ENCODE measurements around the gene HOXD9.

HOXD9 gene

DNA sequence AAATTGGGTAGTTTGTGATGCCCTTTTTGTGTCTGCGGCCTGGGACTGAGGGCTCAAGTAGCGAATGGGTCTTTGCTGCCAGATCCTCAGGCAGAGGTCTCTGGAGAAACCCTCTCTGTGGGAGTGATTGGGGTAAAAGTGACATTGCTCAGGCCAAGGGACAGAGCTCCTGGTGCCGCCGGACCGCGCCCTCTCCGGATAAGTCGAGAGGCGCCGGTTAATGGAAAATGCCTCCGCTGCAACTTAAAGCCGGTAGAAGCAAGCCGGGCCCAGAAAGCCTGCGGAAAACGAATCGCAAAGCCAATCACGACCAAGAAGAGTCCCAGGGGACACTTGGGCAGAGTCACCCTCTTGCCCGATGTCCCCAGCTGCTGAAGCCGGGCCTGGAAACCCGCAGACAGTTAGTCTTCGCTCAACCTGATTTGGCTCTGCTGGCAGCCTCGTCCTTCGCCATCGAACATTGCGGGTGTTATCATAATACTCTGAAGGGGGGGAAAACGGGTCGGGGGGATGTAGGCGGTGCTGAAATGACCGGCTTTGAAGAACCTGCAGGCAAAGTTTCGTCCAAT lies 23.3 kb upstream of the HOXD9 start:
- DNase-seq: no peak

DNA sequence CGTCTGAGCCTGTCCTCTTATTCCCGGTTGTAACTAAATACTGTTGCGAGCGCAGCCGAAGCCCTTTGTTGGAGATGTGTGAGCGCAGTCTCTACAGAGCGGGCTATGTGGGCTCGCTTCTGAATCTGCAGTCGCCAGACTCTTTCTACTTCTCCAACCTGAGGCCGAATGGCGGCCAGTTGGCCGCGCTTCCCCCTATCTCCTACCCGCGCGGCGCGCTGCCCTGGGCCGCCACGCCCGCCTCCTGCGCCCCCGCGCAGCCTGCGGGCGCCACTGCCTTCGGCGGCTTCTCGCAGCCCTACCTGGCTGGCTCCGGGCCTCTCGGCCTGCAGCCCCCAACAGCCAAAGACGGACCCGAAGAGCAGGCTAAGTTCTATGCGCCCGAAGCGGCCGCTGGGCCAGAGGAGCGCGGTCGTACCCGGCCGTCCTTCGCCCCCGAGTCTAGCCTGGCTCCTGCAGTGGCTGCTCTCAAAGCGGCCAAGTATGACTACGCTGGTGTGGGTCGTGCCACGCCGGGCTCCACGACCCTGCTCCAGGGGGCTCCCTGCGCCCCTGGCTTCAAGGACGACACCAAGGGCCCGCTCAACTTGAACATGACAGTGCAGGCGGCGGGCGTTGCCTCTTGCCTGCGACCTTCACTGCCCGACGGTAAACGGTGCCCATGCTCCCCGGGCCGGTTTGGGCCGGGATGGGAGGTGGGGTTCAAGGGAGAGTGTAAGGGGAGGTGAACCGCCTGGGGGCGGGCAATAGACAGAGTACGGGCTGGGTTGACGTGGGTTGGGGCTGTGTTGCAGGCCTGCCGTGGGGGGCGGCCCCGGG lies 22.6 kb upstream of the HOXD9 start, which contains the start of gene HOXD12:
TSS of gene HOXD12 (plus strand) at position 68 of the 819 bp plus-strand sequence. CDS start at position 75, 7 bp downstream.
- no peak for DNase-seq

DNA sequence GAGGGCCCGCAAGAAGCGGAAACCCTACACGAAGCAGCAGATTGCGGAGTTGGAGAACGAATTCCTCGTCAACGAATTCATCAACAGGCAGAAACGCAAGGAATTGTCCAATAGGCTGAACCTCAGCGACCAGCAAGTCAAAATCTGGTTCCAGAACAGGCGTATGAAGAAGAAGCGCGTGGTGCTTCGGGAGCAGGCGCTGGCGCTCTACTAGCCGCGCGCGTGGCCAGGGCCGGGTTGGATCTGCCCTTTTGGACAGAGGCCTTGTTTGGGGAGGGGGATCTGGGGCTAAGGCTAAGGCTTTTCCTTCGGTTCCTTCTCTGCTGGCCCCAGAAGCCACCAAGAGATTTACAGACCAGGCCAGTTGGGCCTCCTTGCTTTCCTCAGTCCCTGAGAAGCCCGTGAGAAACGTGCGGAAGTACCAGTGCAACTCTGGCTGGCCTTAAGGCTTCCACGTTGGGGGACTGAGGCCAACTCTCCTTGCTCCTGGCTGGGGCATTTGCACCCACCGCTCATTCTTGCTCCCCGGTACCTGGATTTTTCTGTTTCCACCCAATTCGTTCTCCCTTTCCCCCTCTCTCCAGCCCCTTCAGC lies 21.9 kb upstream of the HOXD9 start:
- no peak for DNase-seq

DNA sequence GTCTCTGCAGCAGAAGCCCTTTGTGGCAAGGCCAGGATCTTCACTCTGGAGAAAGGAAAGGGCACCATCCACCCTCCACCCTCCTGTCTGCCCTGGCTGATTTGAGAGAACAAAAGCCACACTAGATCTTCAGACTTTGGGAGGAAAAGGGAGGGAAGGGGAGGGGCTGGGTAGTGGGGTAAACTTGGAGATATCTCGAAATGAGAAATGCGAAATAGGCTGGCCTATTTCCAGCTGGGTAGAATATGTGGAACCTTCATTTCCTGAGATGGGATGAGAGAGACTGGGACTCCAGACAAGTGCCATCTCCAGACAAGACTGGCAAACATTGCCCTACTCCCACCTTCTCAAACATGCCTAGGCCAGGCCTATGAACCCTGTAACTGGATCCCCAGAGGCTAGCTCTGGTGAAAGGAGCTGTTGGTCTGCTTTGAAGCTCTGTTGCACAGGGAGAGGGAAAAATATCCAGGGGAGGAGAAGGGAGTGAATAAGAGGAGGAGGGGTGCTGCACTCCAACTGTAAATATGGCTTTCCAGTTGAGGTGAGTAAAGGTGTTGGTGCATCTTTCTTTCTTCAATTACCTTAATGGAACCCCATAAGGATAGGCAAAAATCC lies 21.2 kb upstream of the HOXD9 start:
- no peak for DNase-seq

DNA sequence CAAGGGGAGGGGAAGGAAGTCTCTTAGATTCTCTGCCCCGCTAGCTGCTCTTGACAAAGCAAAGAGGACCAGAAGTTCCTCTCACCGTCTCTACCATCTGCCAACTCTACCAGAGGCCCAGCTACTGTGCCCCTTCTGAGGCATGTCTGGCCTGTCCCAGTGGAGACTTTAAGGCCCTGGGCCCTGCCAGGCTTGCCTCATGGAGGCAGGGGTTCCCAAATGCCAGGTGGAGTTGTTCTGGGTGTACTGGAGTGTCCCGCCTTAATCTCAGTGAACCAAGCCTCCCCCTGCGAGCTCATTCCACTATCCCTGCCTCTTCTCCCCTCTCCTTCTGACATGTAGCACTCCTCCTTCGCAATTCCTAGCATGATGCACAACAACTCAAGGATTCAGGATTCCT lies 20.7 kb upstream of the HOXD9 start:
- DNase-seq: no peak

DNA sequence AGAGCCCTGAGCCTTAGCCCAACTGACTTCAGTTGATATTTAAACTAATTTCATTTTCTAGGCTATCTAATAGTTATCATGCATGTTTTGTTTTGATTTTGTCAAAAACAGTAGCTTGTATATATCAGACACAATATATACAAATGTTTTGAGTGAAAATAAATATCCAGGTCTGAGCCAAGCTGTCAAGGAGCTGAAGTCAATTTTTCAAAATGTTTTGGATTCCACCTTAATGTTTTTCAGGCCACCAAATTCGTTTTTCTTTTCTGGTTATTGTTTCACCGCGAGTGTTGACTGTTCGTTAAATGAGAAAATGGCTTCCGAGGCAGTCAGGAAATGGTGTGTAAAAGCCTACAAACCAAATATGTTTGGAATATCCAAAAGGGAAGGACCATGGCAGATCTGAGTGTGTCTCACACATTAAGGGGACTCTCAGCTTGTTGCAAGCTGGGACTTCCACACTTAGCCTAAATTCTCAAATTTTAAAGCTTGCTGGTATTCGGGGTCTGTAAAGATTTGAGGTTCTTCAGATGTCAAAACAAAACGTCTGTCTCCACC lies 20.1 kb upstream of the HOXD9 start:
- no peak for DNase-seq

DNA sequence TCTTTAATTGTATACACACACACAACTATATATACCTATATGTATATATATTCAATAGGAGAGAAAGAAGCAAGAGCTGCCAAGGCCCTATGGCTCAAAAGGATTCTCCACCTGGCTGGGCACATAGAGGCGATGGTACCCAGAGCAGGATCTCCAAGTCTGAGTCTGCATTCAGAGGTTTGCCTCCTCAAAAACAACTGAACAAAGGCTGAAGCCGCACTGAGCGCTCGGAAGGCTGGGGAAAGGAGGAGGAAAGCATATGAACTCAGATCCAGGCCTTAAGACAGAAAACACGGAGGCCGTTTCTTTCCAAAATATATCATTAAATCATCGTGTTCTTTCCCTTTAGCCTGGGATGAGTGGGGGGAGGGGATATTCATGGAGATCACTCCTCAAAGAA lies 19.3 kb upstream of the HOXD9 start:
- DNase-seq: no peak

DNA sequence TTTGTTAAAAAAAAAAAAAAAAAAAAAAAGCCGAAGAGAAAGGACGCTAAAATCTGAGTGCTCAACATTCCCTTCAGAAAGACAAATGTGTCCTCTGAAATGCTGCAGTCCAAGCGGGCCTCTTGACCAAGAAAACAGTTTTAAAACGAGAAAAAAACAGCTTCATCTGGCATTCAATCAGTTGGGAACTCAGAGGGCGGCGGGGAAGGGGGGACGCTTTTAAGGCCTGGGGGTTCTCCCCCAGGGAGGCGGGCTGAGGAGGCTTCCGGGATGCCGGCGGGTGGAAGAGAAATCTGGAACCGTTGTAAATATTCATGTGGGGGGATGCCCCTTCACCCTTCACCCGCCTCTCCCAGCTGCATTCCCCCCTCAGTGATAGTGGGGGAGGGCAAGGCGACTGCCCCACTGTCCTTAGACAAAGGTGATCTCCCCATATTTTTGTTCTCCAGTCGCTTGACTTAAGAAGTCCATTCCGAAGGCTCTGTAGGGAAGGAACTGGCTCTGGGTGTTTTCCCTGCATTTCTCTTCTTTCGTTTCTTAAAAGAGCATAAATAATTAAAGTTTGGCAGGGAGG lies 18.7 kb upstream of the HOXD9 start:
- no peak for DNase-seq

DNA sequence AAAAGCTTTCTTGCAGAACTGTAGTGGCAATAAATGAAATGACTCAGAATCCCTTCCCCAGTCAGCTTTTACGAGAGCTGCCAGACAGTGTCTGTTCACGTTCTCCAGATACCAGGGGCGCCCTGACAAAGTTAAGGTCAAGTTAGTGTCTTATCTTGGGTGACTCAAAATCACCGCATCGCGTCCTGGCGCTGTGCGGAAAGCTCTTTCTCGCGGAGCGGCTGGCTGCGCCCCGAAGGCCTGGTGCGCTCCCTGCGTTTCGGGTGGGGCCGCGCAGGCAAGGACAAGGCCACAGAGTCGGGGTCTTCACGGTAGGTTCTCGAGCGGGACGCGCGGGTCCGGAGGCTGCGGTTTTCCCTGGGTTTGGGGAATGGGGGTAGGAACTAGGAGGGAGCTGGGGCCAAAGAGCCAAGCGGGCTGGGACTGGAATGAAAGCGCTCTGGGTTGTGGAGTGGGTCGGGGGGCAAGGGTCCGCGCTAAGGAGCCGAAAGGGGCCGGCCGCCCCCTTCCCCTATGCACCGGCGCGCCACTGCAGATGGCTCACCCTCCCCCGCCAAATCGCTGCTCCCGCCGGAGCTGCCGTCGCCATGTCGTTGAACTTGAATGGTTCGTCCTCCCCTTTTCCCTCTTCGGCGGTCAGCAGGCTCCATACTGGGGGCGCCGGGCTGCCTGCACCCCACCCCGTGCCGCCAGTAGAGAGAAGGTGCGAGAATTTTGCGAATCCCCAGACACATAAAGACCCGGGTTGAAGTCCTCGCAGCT lies 18.0 kb upstream of the HOXD9 start:
- peak; percentile 83 for DNase-seq

DNA sequence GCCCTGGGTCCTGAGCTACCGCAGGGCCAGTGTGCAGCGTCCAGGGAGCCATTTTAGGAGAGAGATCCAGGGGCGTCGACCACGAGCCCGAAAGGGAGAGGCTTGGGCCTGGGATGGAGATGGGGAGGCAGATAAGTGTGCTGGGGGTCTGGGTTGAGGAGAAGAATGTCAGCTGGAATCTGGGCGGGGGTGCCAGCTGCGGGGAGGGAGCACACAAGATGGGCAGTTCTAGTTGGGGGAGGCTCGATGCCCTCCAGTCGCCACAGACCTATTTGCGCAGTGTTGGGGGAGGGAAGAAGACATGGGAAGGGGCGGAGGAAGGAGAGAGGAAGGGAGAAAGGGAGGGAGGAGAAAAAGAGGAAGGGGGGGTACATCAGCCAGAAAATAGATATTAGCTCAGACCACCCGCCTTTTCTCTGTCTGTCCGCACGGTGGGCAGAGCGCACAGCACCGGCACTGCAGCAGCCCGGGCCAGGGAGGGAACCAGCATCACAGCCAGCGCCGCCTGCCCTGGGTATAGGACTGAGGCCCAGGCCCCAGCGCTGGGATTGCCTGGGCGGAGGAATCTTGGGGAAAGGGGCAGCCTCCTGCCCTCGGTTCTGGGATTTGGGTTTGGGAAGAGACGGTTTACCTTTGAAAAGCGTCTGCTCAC lies 17.3 kb upstream of the HOXD9 start:
- DNase-seq: no peak

DNA sequence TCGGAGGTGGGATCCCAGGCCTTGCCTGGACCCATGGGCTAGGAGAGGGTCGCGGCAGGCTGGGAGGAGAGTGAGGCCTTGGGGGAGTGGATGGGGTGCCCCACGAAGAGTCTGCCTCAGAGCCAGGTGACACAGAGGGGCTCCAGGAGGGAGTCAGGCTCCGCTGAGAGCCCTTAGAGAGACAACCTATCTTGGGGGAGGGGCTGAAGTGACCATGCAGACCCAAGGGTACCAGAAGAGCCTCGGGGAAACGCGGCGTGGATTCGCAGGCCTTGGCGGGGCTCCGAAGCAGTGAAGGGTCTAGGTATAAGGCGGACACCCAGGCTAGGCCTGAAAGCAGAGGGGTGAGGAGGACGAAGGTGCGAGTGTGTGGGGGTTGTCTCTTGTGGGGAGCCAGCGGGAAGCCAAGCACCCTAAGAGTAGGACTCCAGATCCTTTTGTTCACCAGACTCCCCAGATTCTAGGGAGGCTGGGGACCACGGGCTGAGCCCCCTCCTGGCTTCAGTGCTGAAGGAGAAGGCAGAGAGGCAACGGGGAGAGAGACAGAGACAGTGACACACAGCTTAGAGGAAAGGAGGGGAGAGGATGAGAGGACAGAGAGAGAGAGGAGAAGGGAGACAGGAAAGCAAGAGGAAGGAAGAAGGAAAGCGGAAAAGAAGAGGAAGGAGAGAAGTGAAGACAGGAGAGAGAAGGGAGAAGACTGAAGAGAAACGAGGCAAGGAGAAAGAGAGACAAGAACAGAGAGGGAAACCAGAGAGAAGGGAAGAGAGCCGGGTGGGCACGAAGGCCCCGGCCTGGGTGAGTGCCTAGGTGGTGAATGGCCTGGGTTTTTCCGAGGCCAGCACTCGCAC lies 16.6 kb upstream of the HOXD9 start:
- no peak for DNase-seq

DNA sequence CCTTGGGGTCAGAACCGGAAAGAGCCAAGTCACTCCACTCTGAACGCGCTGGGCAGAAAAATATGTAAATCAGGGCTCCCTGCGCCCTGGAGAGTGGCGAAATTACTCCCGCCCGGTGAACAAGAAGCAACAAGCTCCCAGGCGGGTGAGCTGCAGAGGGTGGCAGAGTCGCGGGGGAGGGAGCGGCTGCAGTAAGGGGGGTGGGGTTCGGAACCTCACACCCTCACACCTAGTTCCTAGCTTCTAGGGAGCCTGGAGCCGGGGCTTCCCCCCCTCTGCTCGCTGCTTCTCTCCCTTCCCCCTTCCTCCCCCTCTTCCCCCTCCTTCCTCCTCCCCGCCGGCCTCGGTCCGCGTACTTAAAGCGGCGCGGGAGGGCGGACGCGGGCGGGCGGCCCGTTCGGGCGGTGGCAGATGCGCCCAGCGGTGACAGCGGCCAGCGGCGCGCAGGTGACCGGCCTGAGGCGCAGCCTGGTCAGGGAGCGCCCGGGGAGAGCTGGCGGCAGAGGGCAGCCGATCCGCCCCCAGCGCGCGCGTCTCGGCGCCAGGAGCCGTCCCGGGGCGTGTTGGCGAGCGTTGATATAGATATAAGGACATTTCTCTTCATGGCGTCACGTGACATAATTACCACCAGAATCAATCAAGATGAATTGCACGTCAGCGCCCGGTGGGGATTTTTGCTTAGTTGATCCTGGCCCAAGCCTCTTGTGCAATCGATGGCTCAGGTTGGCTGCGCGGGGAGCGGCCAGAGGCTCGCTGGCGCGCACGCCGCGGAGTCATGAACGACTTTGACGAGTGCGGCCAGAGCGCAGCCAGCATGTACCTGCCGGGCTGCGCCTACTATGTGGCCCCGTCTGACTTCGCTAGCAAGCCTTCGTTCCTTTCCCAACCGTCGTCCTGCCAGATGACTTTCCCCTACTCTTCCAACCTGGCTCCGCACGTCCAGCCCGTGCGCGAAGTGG lies 15.7 kb upstream of the HOXD9 start, which contains the start of gene HOXD11:
TSS of gene HOXD11 (plus strand) at position 700 of the 959 bp plus-strand sequence. CDS start at position 776, 76 bp downstream.
- DNase-seq: peak; percentile 66

DNA sequence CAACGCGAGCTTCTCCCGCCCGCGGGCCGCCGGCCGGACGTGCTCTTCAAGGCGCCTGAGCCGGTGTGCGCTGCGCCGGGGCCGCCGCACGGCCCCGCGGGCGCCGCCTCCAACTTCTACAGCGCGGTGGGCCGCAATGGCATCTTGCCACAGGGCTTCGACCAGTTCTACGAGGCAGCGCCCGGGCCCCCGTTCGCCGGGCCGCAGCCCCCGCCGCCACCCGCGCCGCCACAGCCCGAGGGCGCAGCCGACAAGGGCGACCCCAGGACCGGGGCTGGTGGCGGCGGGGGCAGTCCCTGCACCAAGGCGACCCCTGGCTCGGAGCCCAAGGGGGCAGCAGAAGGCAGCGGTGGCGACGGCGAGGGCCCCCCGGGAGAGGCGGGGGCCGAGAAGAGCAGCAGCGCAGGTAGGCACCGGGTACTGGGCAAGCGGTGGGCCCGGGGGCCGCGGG lies 14.8 kb upstream of the HOXD9 start:
- DNase-seq: no peak

DNA sequence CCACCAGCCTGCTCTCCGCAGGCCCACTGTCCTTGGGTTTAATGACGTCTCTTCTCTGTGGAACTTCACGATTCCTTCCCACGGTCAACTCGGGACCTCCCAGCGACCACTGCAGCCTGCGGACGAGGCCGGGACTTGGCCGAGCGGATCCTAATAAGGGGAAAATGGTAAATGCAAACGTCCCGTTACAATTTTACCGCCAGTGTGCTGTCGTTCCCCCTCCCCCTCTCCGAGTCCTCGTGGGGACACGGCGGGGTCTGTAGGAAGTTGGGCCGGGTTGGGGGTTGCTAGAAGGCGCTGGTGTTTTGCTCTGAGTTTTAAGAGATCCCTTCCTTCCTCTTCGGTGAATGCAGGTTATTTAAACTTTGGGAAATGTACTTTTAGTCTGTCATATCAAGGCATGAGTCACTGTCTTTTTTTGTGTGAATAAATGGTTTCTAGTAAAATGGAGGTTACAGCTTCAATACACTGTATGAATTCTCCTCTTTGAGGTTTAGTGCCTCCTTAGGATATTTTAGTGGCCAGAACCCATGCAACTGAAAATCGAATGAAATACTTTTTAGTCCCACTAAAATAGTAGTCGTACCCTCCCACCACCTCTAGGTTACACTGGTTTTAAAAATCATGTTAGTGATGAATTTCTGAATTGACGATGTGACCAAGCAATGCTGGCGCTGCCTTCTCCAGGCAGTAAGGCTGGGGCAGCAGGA lies 13.2 kb upstream of the HOXD9 start:
- DNase-seq: no peak

DNA sequence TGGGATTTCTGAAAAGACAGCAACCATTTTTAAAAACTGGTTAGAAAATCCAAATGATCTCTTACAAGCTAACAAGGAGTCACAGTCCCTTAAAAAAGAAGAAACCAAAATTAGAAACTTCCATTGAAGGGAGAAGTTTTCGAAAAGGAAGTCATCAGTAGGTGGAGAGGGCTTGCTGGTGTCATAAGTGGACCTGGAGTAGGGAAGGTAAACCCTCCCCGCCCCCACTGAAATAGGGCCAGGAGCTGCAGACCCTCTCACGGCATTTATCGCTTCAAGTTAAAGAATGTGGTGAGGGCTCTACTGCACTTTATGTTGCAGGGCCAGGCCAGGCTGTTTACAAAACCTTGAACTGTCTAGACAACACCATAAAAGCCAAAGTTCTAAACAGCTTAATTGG lies 12.6 kb upstream of the HOXD9 start:
- DNase-seq: no peak

DNA sequence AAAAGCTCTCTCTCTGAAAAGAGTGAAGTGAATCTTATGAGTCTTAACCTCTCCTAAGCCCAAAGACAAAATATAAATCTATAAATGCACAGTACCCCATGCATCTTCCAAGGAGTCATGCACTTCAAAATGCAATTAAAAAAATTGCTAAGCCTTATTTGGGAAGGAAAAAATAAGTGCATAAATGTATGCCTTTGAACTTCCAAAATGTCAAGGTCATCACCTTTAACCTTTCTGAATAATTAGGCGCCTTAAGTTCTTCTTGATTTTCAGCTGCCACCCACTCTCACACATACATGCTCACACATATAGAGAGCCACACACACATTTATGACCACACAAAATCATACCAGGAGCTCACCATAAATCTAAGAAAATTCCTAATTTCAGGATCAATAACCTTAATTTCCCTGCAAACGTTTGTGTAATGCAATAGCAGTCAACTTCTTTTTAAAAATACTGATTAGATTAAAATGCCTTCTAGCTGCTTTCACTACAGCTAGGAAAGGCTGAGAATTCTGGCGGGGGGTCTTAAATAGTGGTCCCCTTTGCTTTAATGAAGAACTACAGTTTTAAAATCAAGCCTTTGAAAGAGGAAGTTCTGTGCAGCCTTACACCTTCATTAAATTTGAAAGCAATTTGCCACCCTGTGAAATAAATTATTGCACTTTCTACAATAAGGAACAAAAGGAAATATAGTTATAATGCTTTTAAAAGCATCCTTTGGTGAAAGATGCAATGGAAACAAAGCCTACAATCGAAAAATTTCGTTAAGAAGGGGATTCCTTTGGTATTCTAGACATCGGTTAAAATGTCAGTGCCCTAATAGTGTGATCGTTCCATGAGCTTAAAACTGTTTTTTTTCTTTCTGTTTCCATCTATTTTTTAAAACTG lies 11.9 kb upstream of the HOXD9 start:
- DNase-seq: no peak

DNA sequence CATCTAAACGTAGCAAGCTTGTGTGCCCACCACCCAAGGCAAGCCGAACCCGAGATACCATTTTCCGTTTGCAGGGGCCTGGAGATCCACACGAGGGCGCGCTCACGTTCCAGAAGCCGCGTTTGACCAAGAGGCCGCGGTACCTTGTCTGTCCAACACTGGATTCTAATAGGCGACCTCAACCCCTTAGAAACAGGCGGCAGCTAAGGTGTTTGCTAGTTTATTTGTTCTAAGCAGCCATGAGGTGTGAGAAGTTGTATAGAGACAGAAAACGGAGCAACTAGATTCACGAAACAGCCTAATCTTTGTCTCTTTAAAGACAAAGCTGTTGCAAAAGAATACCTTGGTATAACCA lies 11.2 kb upstream of the HOXD9 start:
- DNase-seq: peak; percentile 47

Data from fibroblast of skin of right quadriceps (primary cell).